SK-N-SH (cell line): ENCODE data around the gene LIMA1. TPM values are rescaled to one million over a fixed set of nuclear protein-coding genes. Genes with fewer than 3 reads are reported as not detected.
"Not testable (repeated sequence)": the region's sequence is repeated elsewhere in the genome, so short reads cannot be mapped to it uniquely, and the experiment has no call there.

Experiments
- CTCF ChIA-PET: fragments of 300-600, 350-600 bp; formaldehyde crosslinking; extraction: SDS; loops from one replicate; lab custom pipeline; 2021; lab: Yijun Ruan, JAX
- POLR2A ChIA-PET: fragments of 350-600 bp; sonication (Branson Sonifier 250); formaldehyde crosslinking; extraction: SDS; loops from one replicate; lab custom pipeline; 2020; ENCODE audit warnings: antibody characterized with exemption, inconsistent platforms; lab: Yijun Ruan, JAX
- DNase-seq: peaks from one replicate; pipeline ENCODE4 v3.0.0; 2012
- H2AFZ ChIP-seq: fragments of 200-600 bp; sonication (generic); 2 replicates; pipeline ENCODE4 v1.8.1; 2016; ENCODE audit warnings: antibody characterized with exemption, mild to moderate bottlenecking, low read depth
- H3F3A ChIP-seq: fragments of 200-600 bp; sonication (generic); replicated peaks from 2 replicates; pipeline ENCODE3; 2016; ENCODE audit warnings: antibody characterized with exemption, mild to moderate bottlenecking; ENCODE audit not compliant: insufficient read depth
- H3K27ac ChIP-seq, 2 experiments: fragments of 200-500 bp in 1 of 2; fragments of 200-600 bp in 1 of 2; sonication (Bioruptor generic) in 1 of 2; sonication (generic), shearing (Covaris generic) in 1 of 2; 2 replicates each; pipeline versions ENCODE4 v1.5.1 to v1.6.1; 2014 to 2016; ENCODE audit warnings: low read depth in 2 of 2, inconsistent platforms in 1 of 2, low read length in 1 of 2, mild to moderate bottlenecking in 1 of 2, mixed read lengths in 1 of 2
- H3K27me3 ChIP-seq: fragments of 200-600 bp; sonication (generic), shearing (Covaris generic); 2 replicates; pipeline ENCODE4 v1.6.1; 2016; ENCODE audit warnings: mixed run types; ENCODE audit not compliant: insufficient read depth
- H3K36me3 ChIP-seq, 2 experiments: fragments of 200-500 bp in 1 of 2; fragments of 200-600 bp in 1 of 2; sonication (Bioruptor generic) in 1 of 2; sonication (generic) in 1 of 2; replicated peaks in 1 of 2; 2 replicates each; pipeline versions ENCODE3 to v1.5.1; 2014 to 2016; ENCODE audit warnings: low read length in 1 of 2, mild to moderate bottlenecking in 1 of 2; ENCODE audit not compliant: insufficient read depth in 2 of 2, control insufficient read depth in 1 of 2
- H3K4me1 ChIP-seq, 2 experiments: fragments of 200-500 bp in 1 of 2; fragments of 200-600 bp in 1 of 2; sonication (Bioruptor generic) in 1 of 2; sonication (generic), shearing (Covaris generic) in 1 of 2; 2 replicates each; pipeline versions ENCODE4 v1.5.1 to v1.6.1; 2014 to 2016; ENCODE audit warnings: low read depth in 1 of 2, low read length in 1 of 2, mixed run types in 1 of 2; ENCODE audit not compliant: insufficient read depth in 2 of 2, control insufficient read depth in 1 of 2
- H3K4me2 ChIP-seq: fragments of 200-600 bp; sonication (generic), shearing (Covaris generic); 2 replicates; pipeline ENCODE4 v1.6.1; 2017; ENCODE audit warnings: mixed run types
- H3K4me3 ChIP-seq, 2 experiments: fragments of 200-500 bp in 1 of 2; fragments of 200-600 bp in 1 of 2; sonication (Bioruptor generic) in 1 of 2; sonication (generic), shearing (Covaris generic) in 1 of 2; 2 replicates each; pipeline versions ENCODE4 v1.5.1 to v1.8.1; 2014 to 2016; ENCODE audit warnings: low read depth in 2 of 2, inconsistent platforms in 1 of 2, low read length in 1 of 2, mild to moderate bottlenecking in 1 of 2, mixed read lengths in 1 of 2, moderate library complexity in 1 of 2
- H3K79me2 ChIP-seq: fragments of 200-600 bp; sonication (generic); 2 replicates; pipeline ENCODE4 v1.8.1; 2017; ENCODE audit warnings: mild to moderate bottlenecking; ENCODE audit not compliant: insufficient read depth
- H3K9ac ChIP-seq: fragments of 200-600 bp; sonication (generic); 2 replicates; pipeline ENCODE4 v1.6.1; 2017; ENCODE audit warnings: mixed run types
- H3K9me2 ChIP-seq: fragments of 200-600 bp; sonication (generic); 2 replicates; pipeline ENCODE4 v1.6.1; 2017; ENCODE audit warnings: mixed run types
- H3K9me3 ChIP-seq: fragments of 200-600 bp; sonication (generic); 2 replicates; pipeline ENCODE4 v1.6.1; 2017; ENCODE audit warnings: mixed run types, mild to moderate bottlenecking, moderate library complexity
- H4K20me1 ChIP-seq: fragments of 200-600 bp; sonication (generic); 2 replicates; pipeline ENCODE4 v1.6.1; 2017; ENCODE audit warnings: mild to moderate bottlenecking, mixed run types; ENCODE audit not compliant: insufficient read depth
- CHD2 ChIP-seq: fragments of 150-350 bp; IDR thresholded peaks from 2 replicates; pipeline ENCODE4 v1.6.1; 2018; ENCODE audit warnings: low read length; ENCODE audit not compliant: partially characterized antibody
- ELF1 ChIP-seq: IDR thresholded peaks from 2 replicates; pipeline ENCODE4 v1.4.0; 2012
- EP300 ChIP-seq, 2 experiments: IDR thresholded peaks; 2 replicates each; pipeline versions ENCODE4 v1.4.0 to v1.6.1; 2012; ENCODE audit warnings: borderline replicate concordance in 1 of 2, low read depth in 1 of 2, low read length in 1 of 2
- FOXJ3 ChIP-seq: sonication (generic); formaldehyde crosslinking; IDR thresholded peaks from 2 replicates; pipeline ENCODE4 v1.5.1; 2020; ENCODE audit warnings: mild to moderate bottlenecking, missing genetic modification reagents
- GABPA ChIP-seq: IDR thresholded peaks from 2 replicates; pipeline ENCODE4 v1.4.0; 2012; ENCODE audit warnings: low read depth, mild to moderate bottlenecking
- GATA2 ChIP-seq: sonication (generic); formaldehyde crosslinking; IDR thresholded peaks from 2 replicates; pipeline ENCODE4 v1.5.0; 2020; ENCODE audit warnings: mild to moderate bottlenecking, missing genetic modification reagents
- IRF3 ChIP-seq: fragments of 150-350 bp; IDR thresholded peaks from 2 replicates; pipeline ENCODE4 v1.6.1; 2016; ENCODE audit warnings: mild to moderate bottlenecking, low read depth, low read length
- JUND ChIP-seq: IDR thresholded peaks from 2 replicates; pipeline ENCODE4 v1.4.0; 2012
- MAX ChIP-seq: IDR thresholded peaks from 2 replicates; pipeline ENCODE4 v1.4.0; 2012; ENCODE audit warnings: low read depth
- MXI1 ChIP-seq: IDR thresholded peaks from 2 replicates; pipeline ENCODE4 v1.6.1; 2012; ENCODE audit warnings: mild to moderate bottlenecking, low read depth, low read length, improper control_type of control experiment
- NRF1 ChIP-seq: IDR thresholded peaks from 2 replicates; pipeline ENCODE4 v1.6.1; 2012; ENCODE audit warnings: low read depth, mild to moderate bottlenecking, low read length
- POLR2AphosphoS5 ChIP-seq: IDR thresholded peaks from 2 replicates; pipeline ENCODE4 v1.6.1; 2012; ENCODE audit warnings: low read depth, low read length
- REST ChIP-seq: IDR thresholded peaks from 2 replicates; pipeline ENCODE4 v1.6.1; 2012; ENCODE audit warnings: mild to moderate bottlenecking, low read depth, low read length, moderate library complexity
- RFX5 ChIP-seq: IDR thresholded peaks from 2 replicates; pipeline ENCODE4 v1.6.1; 2012; ENCODE audit warnings: mild to moderate bottlenecking, improper control_type of control experiment, low read length
- SMC3 ChIP-seq: IDR thresholded peaks from 2 replicates; pipeline ENCODE4 v1.6.1; 2012; ENCODE audit warnings: low read depth, low read length, improper control_type of control experiment
- TAF1 ChIP-seq: IDR thresholded peaks from 2 replicates; pipeline ENCODE4 v1.6.1; 2012; ENCODE audit warnings: low read depth, mild to moderate bottlenecking, low read length, moderate library complexity, borderline replicate concordance
- TCF12 ChIP-seq: IDR thresholded peaks from 2 replicates; pipeline ENCODE4 v1.4.0; 2012
- USF1 ChIP-seq: IDR thresholded peaks from 2 replicates; pipeline ENCODE4 v1.4.0; 2012; ENCODE audit warnings: low read depth, borderline replicate concordance
- YY1 ChIP-seq: IDR thresholded peaks from 2 replicates; pipeline ENCODE4 v1.4.0; 2012; ENCODE audit warnings: low read depth, mild to moderate bottlenecking
- ZBTB33 ChIP-seq: IDR thresholded peaks from 2 replicates; pipeline ENCODE4 v1.4.0; 2012; ENCODE audit warnings: low read depth, borderline replicate concordance
- WGBS: methylation state at CpG from one replicate; pipeline ENCODE4 v1.1.6; 2017; ENCODE audit warnings: low lambda C conversion rate; 5-methylcytosine and 5-hydroxymethylcytosine counted together
- polyA plus RNA-seq, 3 experiments: library from polyadenylated mRNA; depleted of rRNA; stranded (reverse); fragments of >200 nt; gene quantifications; 2 replicates each; pipeline ENCODE4 v1.2.3, GENCODE V29; 2012

The LIMA1 gene
- polyA plus RNA-seq, 1 of the 3 experiments (the other 2 are of a cell fraction): 96.6 TPM

- H3K4me2 ChIP-seq: no peak overlapping the region
- no peak overlapping the region for H3K9ac ChIP-seq
- H3K27me3 ChIP-seq: no peaks in the 10 kb centered on the region
- no peaks in the 10 kb centered on the region; the same call in 1 of the 2 replicates for H3K79me2 ChIP-seq
- TF ChIP-seq TCF12: no peak
- no peak for TF ChIP-seq IRF3
- no peak for TF ChIP-seq GATA2
- no peak for TF ChIP-seq RFX5
- TF ChIP-seq REST: no peak
- no peak for TF ChIP-seq USF1
- no peak for TF ChIP-seq GABPA
- no peak for TF ChIP-seq TAF1
- no peak for TF ChIP-seq ELF1
- TF ChIP-seq POLR2AphosphoS5: no peak
- no peak for TF ChIP-seq MAX
- TF ChIP-seq MXI1: no peak
- TF ChIP-seq EP300 (IDR thresholded peaks at IDR 0.05; ENCODE audit: borderline replicate concordance in 1 of 2, low read depth in 1 of 2, low read length in 1 of 2): no peak
- no peak for TF ChIP-seq JUND
- no peak for TF ChIP-seq ZBTB33
- no peak for TF ChIP-seq SMC3
- no peak for TF ChIP-seq YY1
- TF ChIP-seq CHD2: no peak
- no peak for TF ChIP-seq FOXJ3 (CRISPR knock-in tag)
- no peak for TF ChIP-seq NRF1
- TF ChIP-seq, all 33 proteins: peak for 0
- Histone ChIP-seq H2AFZ (no peak overlapping the region), H3K36me3 (peaks cover 0 to 7% of the 10 kb centered on the region in 2 experiments), H4K20me1 (no peaks in the 10 kb centered on the region), H3K9me3 (peaks cover 6% of the 10 kb centered on the region; the same call in 1 of the 2 replicates), H3K4me3 (no peak overlapping the region), H3K27ac (no peak overlapping the region), H3K4me1 (no peaks in the 10 kb centered on the region), H3K9me2 (no peaks in the 10 kb centered on the region), H3F3A (peaks cover 5% of the 10 kb centered on the region)
- POLR2A ChIA-PET: no interaction called here
- no peak for DNase-seq
- CTCF ChIA-PET: interaction anchor here (0.7 to 1.6 kb wide), 2 partner anchors 23 to 115 kb away, joined by 3 read pairs; no protein-coding TSS in a partner anchor
- 100% methylated on average over 1 of the region's 1 CpG for WGBS
Observed at GRCh38 chr12:50291377-50291776, 8.1 kb upstream of the LIMA1 start.

GRCh38 chr12:50290692-50291091 is 7.4 kb upstream of the LIMA1 start:
- H3K9ac ChIP-seq, H3K27ac ChIP-seq, H3K9me3 ChIP-seq, H3K79me2 ChIP-seq, H3K36me3 ChIP-seq, H3K4me2 ChIP-seq, H3K9me2 ChIP-seq, H4K20me1 ChIP-seq, H3K27me3 ChIP-seq, H3K4me3 ChIP-seq, H3F3A ChIP-seq, H3K4me1 ChIP-seq, DNase-seq, H2AFZ ChIP-seq, POLR2A ChIA-PET: not testable (repeated sequence)
- CTCF ChIA-PET: interaction anchor here (1.6 kb wide), 1 partner anchor 24 kb away, joined by 3 read pairs; no protein-coding TSS in a partner anchor
- WGBS: 62% methylated on average over 3 of the region's 3 CpGs
